ENCODE results near the gene VAMP2.

VAMP2 gene

GRCh38 chr17:8204761-8205555, 42.2 kb upstream of the VAMP2 start:
- H3K9ac ChIP-seq: no peak overlapping the region
- H2AFZ ChIP-seq: no peak overlapping the region
- H3K36me3 ChIP-seq (ENCODE audit: control insufficient read depth, insufficient read depth, low read length): no peaks in the 10 kb centered on the region
- H3K4me3 ChIP-seq (ENCODE audit: low read depth, low read length): no peak overlapping the region
- no peak overlapping the region for H3K4me2 ChIP-seq (ENCODE audit: low read length)
- no peak overlapping the region for H3K27ac ChIP-seq
- H3K9me3 ChIP-seq (ENCODE audit: control insufficient read depth, low read length): no peaks in the 10 kb centered on the region
- TF ChIP-seq, protein P1, sequence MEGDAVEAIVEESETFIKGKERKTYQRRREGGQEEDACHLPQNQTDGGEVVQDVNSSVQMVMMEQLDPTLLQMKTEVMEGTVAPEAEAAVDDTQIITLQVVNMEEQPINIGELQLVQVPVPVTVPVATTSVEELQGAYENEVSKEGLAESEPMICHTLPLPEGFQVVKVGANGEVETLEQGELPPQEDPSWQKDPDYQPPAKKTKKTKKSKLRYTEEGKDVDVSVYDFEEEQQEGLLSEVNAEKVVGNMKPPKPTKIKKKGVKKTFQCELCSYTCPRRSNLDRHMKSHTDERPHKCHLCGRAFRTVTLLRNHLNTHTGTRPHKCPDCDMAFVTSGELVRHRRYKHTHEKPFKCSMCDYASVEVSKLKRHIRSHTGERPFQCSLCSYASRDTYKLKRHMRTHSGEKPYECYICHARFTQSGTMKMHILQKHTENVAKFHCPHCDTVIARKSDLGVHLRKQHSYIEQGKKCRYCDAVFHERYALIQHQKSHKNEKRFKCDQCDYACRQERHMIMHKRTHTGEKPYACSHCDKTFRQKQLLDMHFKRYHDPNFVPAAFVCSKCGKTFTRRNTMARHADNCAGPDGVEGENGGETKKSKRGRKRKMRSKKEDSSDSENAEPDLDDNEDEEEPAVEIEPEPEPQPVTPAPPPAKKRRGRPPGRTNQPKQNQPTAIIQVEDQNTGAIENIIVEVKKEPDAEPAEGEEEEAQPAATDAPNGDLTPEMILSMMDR (IDR thresholded peaks at IDR 0.05): no peak
- H3K4me1 ChIP-seq: peaks cover 3% of the 10 kb centered on the region
- H3K79me2 ChIP-seq: no peaks in the 10 kb centered on the region
- no peaks in the 10 kb centered on the region for H3K27me3 ChIP-seq (ENCODE audit: control insufficient read depth, insufficient read depth, low read length)

DNA sequence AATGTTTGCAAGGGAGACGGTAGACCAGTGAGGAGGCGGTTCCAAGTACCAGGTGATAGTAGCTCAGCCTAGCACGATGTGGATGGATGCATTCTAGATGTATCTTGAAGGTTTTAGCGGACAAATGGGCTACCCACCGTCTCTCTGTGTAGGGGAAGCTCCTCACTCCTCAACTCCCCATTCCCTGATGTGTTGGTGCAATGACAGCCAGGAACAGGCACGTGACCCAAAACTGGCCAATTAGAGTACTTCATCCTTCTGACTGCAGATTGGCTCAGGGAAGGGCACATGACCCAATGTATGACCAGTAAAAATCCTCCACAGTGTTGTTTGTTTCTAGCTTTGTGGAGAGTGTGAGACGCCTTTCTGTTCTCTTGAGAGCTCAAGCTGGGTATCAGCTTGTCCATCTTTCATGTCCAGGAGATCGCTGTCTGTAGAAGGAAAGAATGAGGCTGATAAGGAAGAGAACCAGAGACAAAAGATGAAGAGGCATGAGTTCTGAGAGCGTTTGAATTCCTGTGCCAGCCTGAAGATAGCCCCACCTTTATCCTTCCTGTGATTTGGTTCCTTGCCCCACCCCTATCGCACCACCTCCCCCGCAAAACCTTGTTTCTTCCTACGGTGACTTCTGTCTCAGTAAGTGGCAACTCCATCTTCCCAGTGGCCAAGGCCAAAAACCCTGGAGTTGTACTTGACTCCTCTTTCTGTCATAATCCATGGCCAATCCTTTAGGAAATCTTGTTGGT, 29.5 kb upstream of the VAMP2 start:
- H3K27me3 ChIP-seq (ENCODE audit: control insufficient read depth, insufficient read depth, low read length): no peaks in the 10 kb centered on the region
- H3K36me3 ChIP-seq (ENCODE audit: control insufficient read depth, insufficient read depth, low read length): no peaks in the 10 kb centered on the region
- peak overlapping the region; percentile 94 for H3K27ac ChIP-seq
- TF ChIP-seq, protein P1 (IDR thresholded peaks at IDR 0.05): no peak
- H3K9ac ChIP-seq: no peak overlapping the region
- H3K4me1 ChIP-seq: peaks cover 29% of the 10 kb centered on the region
- H3K4me2 ChIP-seq (ENCODE audit: low read length): peak overlapping the region; percentile 73
- H3K4me3 ChIP-seq (ENCODE audit: low read depth, low read length): peak overlapping the region; percentile 44
- peak overlapping the region; percentile 93 for H2AFZ ChIP-seq
- H3K79me2 ChIP-seq: no peaks in the 10 kb centered on the region
- no peaks in the 10 kb centered on the region for H3K9me3 ChIP-seq (ENCODE audit: control insufficient read depth, low read length)

- Histone ChIP-seq H3K27me3 (ENCODE audit: control insufficient read depth, insufficient read depth, low read length) (no peaks in the 10 kb centered on the region), H2AFZ (peak overlapping the region; percentile 96), H3K4me2 (ENCODE audit: low read length) (peak overlapping the region; percentile 67), H3K27ac (peak overlapping the region; percentile 97), H3K9me3 (ENCODE audit: control insufficient read depth, low read length) (no peaks in the 10 kb centered on the region), H3K9ac (no peak overlapping the region), H3K4me3 (ENCODE audit: low read depth, low read length) (peak overlapping the region; percentile 83), H3K36me3 (ENCODE audit: control insufficient read depth, insufficient read depth, low read length) (no peaks in the 10 kb centered on the region), H3K79me2 (no peaks in the 10 kb centered on the region), H3K4me1 (peaks cover 29% of the 10 kb centered on the region)
- TF ChIP-seq, protein P1 (IDR thresholded peaks at IDR 0.05): no peak
Measured at GRCh38 chr17:8190506-8190905, 27.8 kb upstream of the VAMP2 start.

DNA sequence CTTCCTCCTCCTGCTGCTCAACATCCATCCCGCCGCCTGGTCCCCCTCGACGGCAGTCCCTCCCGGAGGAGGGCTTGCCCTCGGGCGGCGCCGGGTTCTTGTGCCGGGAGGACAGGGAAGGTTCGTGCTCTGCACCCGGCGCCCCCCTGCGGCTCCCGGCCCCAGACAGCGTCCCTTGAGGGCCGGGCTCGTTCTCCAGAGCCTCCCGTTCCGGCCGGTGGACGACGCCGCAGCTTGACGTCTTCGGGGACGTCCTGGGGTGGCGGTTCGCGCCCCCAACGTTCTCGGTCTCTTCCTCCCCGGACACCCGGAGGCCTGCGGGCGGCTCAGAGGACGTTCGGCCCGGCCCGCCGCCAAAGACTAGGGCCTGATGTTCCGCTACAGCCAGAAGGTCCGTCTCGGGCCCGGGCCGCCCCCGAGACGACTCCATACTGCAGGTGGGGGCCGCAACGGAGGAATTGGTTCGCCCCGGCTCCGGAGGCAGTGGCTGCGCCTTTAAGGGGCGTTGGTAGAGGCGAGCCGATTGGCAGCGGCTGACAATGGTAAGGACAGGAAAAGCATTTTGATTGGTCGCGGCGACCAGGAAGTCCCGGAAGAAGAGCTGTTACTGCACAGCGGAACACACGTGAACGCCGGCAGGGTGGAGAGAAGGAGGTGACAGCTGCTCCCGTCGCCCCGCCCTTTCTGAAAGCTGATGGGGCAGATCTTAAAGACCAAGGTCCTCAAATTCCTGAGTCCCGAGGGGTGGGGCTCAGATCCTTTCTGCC, 27.1 kb upstream of the VAMP2 start, which contains the start of gene BORCS6:
Gene BORCS6 (minus strand): TSS at position 470 of the 767 bp plus-strand sequence. CDS start 40 bp downstream, at position 430.
- Histone ChIP-seq H3K4me2 (ENCODE audit: low read length) (peak within 1 kb of the TSS; percentile 78), H3K9me3 (ENCODE audit: control insufficient read depth, low read length) (no peaks in the 10 kb centered on the region), H2AFZ (peak within 1 kb of the TSS; percentile 96), H3K79me2 (no peaks in the 10 kb centered on the region), H3K36me3 (ENCODE audit: control insufficient read depth, insufficient read depth, low read length) (no peaks in the 10 kb centered on the region), H3K27me3 (ENCODE audit: control insufficient read depth, insufficient read depth, low read length) (no peaks in the 10 kb centered on the region), H3K27ac (peak within 1 kb of the TSS; percentile 97), H3K4me1 (peaks cover 29% of the 10 kb centered on the region), H3K9ac (peak within 1 kb of the TSS; percentile 89), H3K4me3 (ENCODE audit: low read depth, low read length) (peak within 1 kb of the TSS; percentile 83)
- TF ChIP-seq, protein P1 (IDR thresholded peaks at IDR 0.05): peak; percentile 15

All from parathyroid adenoma (tissue), 2 donors.